Measurements from ENCODE around the gene LRRTM3. TPM values are rescaled to one million over a fixed set of nuclear protein-coding genes. Genes with fewer than 3 reads are reported as not detected.

LRRTM3 gene
- total RNA-seq, 2 donors from 2014 or later = not detected

DNA sequence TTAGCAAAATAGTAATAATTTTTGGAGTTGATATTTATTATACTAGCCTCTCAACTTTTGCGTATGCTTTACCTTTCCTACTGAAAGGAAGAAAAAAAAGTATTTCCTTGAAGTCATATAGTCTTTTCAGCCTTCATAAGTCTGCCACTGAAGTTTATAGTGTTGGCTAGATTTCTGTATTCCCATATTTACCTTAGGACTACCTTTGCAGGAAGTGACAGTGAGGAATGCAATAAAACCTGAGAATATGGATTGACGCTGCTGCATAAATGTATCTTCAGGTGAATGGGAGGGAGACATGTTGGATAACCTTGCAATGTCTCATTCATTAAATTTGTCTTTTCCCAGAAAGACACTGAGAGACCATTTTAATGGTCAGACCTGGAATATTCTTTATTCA is 6.6 kb upstream of the LRRTM3 start:
- 94 to 100% methylated on average over 1 to 2 of the region's 2 CpGs for WGBS, 2 experiments (ENCODE audit: insufficient coverage in 1 of 2, insufficient read length in 1 of 2)
- Histone ChIP-seq H3K4me1 (ENCODE audit: control insufficient read depth, insufficient read depth, low read length) (no peaks in the 10 kb centered on the region), H3K9ac (ENCODE audit: extremely low read depth, low read length, poor library complexity, severe bottlenecking) (no peak overlapping the region), H3K36me3 (ENCODE audit: control insufficient read depth, insufficient read depth, low read length) (no peaks in the 10 kb centered on the region), H3K4me3 (ENCODE audit: low read length) (no peak overlapping the region), H3K27ac (ENCODE audit: low read depth, low read length) (no peak overlapping the region), H3K27me3 (ENCODE audit: control insufficient read depth, insufficient read depth, low read length, poor library complexity, severe bottlenecking) (no peaks in the 10 kb centered on the region), H3K9me3 (ENCODE audit: control insufficient read depth, low read length) (no peaks in the 10 kb centered on the region)
- Mint-ChIP-seq H3K4me3 (no peak overlapping the region), H3K4me1 (no peaks in the 10 kb centered on the region), H3K36me3 (ENCODE audit: low read depth) (no peaks in the 10 kb centered on the region), H3K9me3 (no peaks in the 10 kb centered on the region), H3K27me3 (ENCODE audit: insufficient read depth) (peaks cover 2% of the 10 kb centered on the region), H3K27ac (no peak overlapping the region)
- DNase-seq = no peak
- TF ChIP-seq, protein P1, sequence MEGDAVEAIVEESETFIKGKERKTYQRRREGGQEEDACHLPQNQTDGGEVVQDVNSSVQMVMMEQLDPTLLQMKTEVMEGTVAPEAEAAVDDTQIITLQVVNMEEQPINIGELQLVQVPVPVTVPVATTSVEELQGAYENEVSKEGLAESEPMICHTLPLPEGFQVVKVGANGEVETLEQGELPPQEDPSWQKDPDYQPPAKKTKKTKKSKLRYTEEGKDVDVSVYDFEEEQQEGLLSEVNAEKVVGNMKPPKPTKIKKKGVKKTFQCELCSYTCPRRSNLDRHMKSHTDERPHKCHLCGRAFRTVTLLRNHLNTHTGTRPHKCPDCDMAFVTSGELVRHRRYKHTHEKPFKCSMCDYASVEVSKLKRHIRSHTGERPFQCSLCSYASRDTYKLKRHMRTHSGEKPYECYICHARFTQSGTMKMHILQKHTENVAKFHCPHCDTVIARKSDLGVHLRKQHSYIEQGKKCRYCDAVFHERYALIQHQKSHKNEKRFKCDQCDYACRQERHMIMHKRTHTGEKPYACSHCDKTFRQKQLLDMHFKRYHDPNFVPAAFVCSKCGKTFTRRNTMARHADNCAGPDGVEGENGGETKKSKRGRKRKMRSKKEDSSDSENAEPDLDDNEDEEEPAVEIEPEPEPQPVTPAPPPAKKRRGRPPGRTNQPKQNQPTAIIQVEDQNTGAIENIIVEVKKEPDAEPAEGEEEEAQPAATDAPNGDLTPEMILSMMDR (conservative IDR thresholded peaks at IDR 0.05) = no peak

DNA sequence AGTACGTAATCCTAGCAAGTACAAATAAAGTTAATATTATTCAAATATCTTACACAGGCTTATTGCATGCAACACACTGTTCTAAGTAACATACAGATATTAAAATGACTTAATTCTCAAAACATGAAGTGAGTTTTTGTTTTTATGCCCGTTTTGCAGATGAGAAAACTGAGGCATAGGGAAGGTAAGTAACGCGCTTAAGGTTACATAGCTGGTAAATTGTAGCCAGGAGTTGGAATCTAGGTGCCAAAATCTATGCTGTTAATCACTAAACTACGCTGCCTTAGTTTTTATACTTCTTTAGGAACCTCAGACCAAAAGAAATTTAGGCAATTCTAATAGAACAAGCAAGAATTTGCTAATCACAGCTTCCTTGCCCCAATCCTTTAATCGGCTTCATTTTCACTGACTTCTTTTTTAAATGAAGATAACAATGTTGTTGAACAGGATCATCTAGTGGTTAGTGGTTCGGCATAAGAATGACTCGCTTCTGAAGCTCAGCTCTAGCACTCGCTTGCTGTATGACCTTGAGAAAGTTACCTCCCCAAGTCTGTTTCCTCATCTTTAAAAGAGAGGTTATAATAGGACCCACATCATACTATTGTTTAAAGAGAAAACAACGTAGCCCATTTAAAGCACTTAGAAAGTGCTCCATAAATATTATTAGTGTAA is 1.0 kb upstream of the LRRTM3 start:
- H3K27ac ChIP-seq (ENCODE audit: low read depth, low read length) = no peak overlapping the region
- WGBS, 2 experiments (ENCODE audit: insufficient coverage in 1 of 2, insufficient read length in 1 of 2) = 48 to 66% methylated on average over 3 to 9 of the region's 10 CpGs
- no peaks in the 10 kb centered on the region for H3K36me3 ChIP-seq (ENCODE audit: control insufficient read depth, insufficient read depth, low read length)
- no peaks in the 10 kb centered on the region for H3K4me1 ChIP-seq (ENCODE audit: control insufficient read depth, insufficient read depth, low read length)
- no peak overlapping the region for H3K4me3 ChIP-seq (ENCODE audit: low read length)
- no peak for DNase-seq
- peaks cover 4% of the 10 kb centered on the region for H3K4me1 Mint-ChIP-seq
- TF ChIP-seq, protein P1 (conservative IDR thresholded peaks at IDR 0.05) = no peak
- no peak overlapping the region for H3K27ac Mint-ChIP-seq
- H3K4me3 Mint-ChIP-seq = no peak overlapping the region
- H3K9ac ChIP-seq (ENCODE audit: extremely low read depth, low read length, poor library complexity, severe bottlenecking) = no peak overlapping the region
- peaks cover 44% of the 10 kb centered on the region for H3K27me3 ChIP-seq (ENCODE audit: control insufficient read depth, insufficient read depth, low read length, poor library complexity, severe bottlenecking)
- peaks cover 53% of the 10 kb centered on the region for H3K27me3 Mint-ChIP-seq (ENCODE audit: insufficient read depth)
- no peaks in the 10 kb centered on the region for H3K9me3 ChIP-seq (ENCODE audit: control insufficient read depth, low read length)
- no peaks in the 10 kb centered on the region for H3K36me3 Mint-ChIP-seq (ENCODE audit: low read depth)
- H3K9me3 Mint-ChIP-seq = no peaks in the 10 kb centered on the region

DNA sequence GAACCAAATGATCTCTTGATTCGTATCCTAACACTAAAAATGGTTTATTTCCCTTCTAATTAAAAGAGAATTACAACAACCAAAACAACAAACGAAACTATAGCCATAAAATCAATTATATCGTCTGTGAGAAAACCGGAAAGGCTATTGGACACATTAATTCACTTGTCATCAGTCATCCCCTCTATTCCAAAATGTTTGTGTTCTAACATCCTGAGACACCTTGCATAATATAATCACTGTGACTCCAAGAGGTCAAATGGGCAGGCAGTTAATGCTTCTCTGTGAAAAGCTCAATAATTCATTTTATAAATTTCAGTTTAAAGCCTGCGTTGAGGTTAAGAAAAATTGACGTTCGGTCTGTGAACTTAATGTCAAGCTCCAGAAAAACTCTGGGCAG is 463 bp upstream of the LRRTM3 start:
- Histone ChIP-seq H3K4me1 (ENCODE audit: control insufficient read depth, insufficient read depth, low read length) (no peaks in the 10 kb centered on the region), H3K27ac (ENCODE audit: low read depth, low read length) (no peak overlapping the region), H3K36me3 (ENCODE audit: control insufficient read depth, insufficient read depth, low read length) (no peaks in the 10 kb centered on the region), H3K4me3 (ENCODE audit: low read length) (no peak overlapping the region), H3K9me3 (ENCODE audit: control insufficient read depth, low read length) (no peaks in the 10 kb centered on the region), H3K9ac (ENCODE audit: extremely low read depth, low read length, poor library complexity, severe bottlenecking) (no peak overlapping the region), H3K27me3 (ENCODE audit: control insufficient read depth, insufficient read depth, low read length, poor library complexity, severe bottlenecking) (peaks cover 47% of the 10 kb centered on the region)
- Mint-ChIP-seq H3K9me3 (no peaks in the 10 kb centered on the region), H3K36me3 (ENCODE audit: low read depth) (no peaks in the 10 kb centered on the region), H3K27ac (no peak overlapping the region), H3K4me3 (no peak overlapping the region), H3K4me1 (peaks cover 4% of the 10 kb centered on the region), H3K27me3 (ENCODE audit: insufficient read depth) (peaks cover 54% of the 10 kb centered on the region)
- TF ChIP-seq, protein P1 (conservative IDR thresholded peaks at IDR 0.05) = no peak
- DNase-seq = no peak
- 27 to 48% methylated on average over 5 to 7 of the region's 7 CpGs for WGBS, 2 experiments (ENCODE audit: insufficient coverage in 1 of 2, insufficient read length in 1 of 2)
